Central memory CD8-positive, alpha-beta T cell (primary cell): Measurements from ENCODE around the gene GALNTL6.

Experiments used
- ATAC-seq: fragments of 150-1000 bp; cut with Tn5 transposase; replicated peaks from 2 replicates; pipeline ENCODE4 v1.10.0; 2022; ENCODE audit warnings: mild to moderate bottlenecking, moderate FRiP score, moderate number of reproducible peaks; ENCODE audit not compliant: poor library complexity, severe bottlenecking; ENCODE audit errors: extremely low read depth
- DNase-seq, 2 donors: peaks; one replicate each; pipeline ENCODE4 v3.0.0; 2021; ENCODE audit warnings: low spot score in 2 of 2
- H3K27ac Mint-ChIP-seq: one replicate; pipeline ENCODE4 v1.8.0; 2022; ENCODE audit warnings: low read depth, mild to moderate bottlenecking, moderate library complexity, mixed read lengths
- H3K27me3 Mint-ChIP-seq: one replicate; pipeline ENCODE4 v1.8.0; 2022; ENCODE audit warnings: mixed read lengths
- H3K36me3 Mint-ChIP-seq: one replicate; pipeline ENCODE4 v1.8.0; 2022; ENCODE audit warnings: mild to moderate bottlenecking, moderate library complexity, mixed read lengths; ENCODE audit not compliant: insufficient read depth
- H3K4me1 Mint-ChIP-seq: one replicate; pipeline ENCODE4 v1.8.0; 2022; ENCODE audit warnings: mixed read lengths
- H3K4me3 Mint-ChIP-seq: one replicate; pipeline ENCODE4 v1.8.0; 2022; ENCODE audit warnings: mild to moderate bottlenecking, moderate library complexity, mixed read lengths
- H3K9me3 Mint-ChIP-seq: one replicate; pipeline ENCODE4 v1.8.0; 2022; ENCODE audit warnings: mixed read lengths

GALNTL6 gene

GRCh38 chr4:172845281-172845680 is 1032.1 kb downstream of the GALNTL6 start:
- H3K9me3 Mint-ChIP-seq, result no peaks in the 10 kb centered on the region

GRCh38 chr4:172850838-172851237 is 1037.6 kb downstream of the GALNTL6 start:
- Mint-ChIP-seq H3K9me3 (no peaks in the 10 kb centered on the region), H3K36me3 (no peaks in the 10 kb centered on the region), H3K27me3 (no peaks in the 10 kb centered on the region), H3K27ac (no peak overlapping the region), H3K4me3 (no peak overlapping the region), H3K4me1 (no peaks in the 10 kb centered on the region)
- ATAC-seq, result no peak
- no peak for DNase-seq

More at GRCh38 chr4:172845281-172845680, 1032.1 kb downstream of the GALNTL6 start:
- Mint-ChIP-seq H3K27me3 (no peaks in the 10 kb centered on the region), H3K27ac (no peak overlapping the region), H3K36me3 (no peaks in the 10 kb centered on the region), H3K4me1 (no peaks in the 10 kb centered on the region), H3K4me3 (no peak overlapping the region)
- ATAC-seq, result no peak
- DNase-seq, result no peak

GRCh38 chr4:172851534-172851933 is 1038.3 kb downstream of the GALNTL6 start:
- Mint-ChIP-seq H3K27me3 (no peaks in the 10 kb centered on the region), H3K4me3 (no peak overlapping the region), H3K4me1 (no peaks in the 10 kb centered on the region), H3K9me3 (no peaks in the 10 kb centered on the region), H3K36me3 (no peaks in the 10 kb centered on the region), H3K27ac (no peak overlapping the region)
- DNase-seq (no peak), ATAC-seq (no peak)

- Mint-ChIP-seq H3K27ac (no peak overlapping the region), H3K36me3 (no peaks in the 10 kb centered on the region), H3K4me3 (no peak overlapping the region), H3K27me3 (no peaks in the 10 kb centered on the region), H3K4me1 (no peaks in the 10 kb centered on the region), H3K9me3 (no peaks in the 10 kb centered on the region)
- DNase-seq (no peak), ATAC-seq (no peak)
Measured at GRCh38 chr4:172857026-172857425, 1043.8 kb downstream of the GALNTL6 start.

- H3K36me3 Mint-ChIP-seq, result no peaks in the 10 kb centered on the region
Measured at GRCh38 chr4:172858731-172859230, 1045.6 kb downstream of the GALNTL6 start.

GRCh38 chr4:172865103-172865502 is 1051.9 kb downstream of the GALNTL6 start:
- H3K9me3 Mint-ChIP-seq, result peaks cover 11% of the 10 kb centered on the region
- H3K4me1 Mint-ChIP-seq, result no peaks in the 10 kb centered on the region
- ATAC-seq, result no peak
- H3K27me3 Mint-ChIP-seq, result no peaks in the 10 kb centered on the region
- no peak overlapping the region for H3K4me3 Mint-ChIP-seq
- no peaks in the 10 kb centered on the region for H3K36me3 Mint-ChIP-seq
- no peak overlapping the region for H3K27ac Mint-ChIP-seq
- no peak for DNase-seq

More at GRCh38 chr4:172858731-172859230, 1045.6 kb downstream of the GALNTL6 start:
- Mint-ChIP-seq H3K4me1 (no peaks in the 10 kb centered on the region), H3K27ac (no peak overlapping the region), H3K9me3 (no peaks in the 10 kb centered on the region), H3K4me3 (no peak overlapping the region), H3K27me3 (no peaks in the 10 kb centered on the region)
- DNase-seq (no peak), ATAC-seq (no peak)

GRCh38 chr4:172865531-172866127 is 1052.4 kb downstream of the GALNTL6 start:
- Mint-ChIP-seq H3K36me3 (no peaks in the 10 kb centered on the region), H3K9me3 (peaks cover 11% of the 10 kb centered on the region), H3K27ac (no peak overlapping the region), H3K27me3 (no peaks in the 10 kb centered on the region), H3K4me3 (no peak overlapping the region), H3K4me1 (no peaks in the 10 kb centered on the region)
- DNase-seq (no peak), ATAC-seq (no peak)

- Mint-ChIP-seq H3K27me3 (no peaks in the 10 kb centered on the region), H3K9me3 (peaks cover 11% of the 10 kb centered on the region), H3K27ac (no peak overlapping the region), H3K4me3 (no peak overlapping the region), H3K4me1 (no peaks in the 10 kb centered on the region), H3K36me3 (no peaks in the 10 kb centered on the region)
- DNase-seq (no peak), ATAC-seq (no peak)
Measured at GRCh38 chr4:172866421-172866820, 1053.2 kb downstream of the GALNTL6 start.

- ATAC-seq, result no peak
- H3K27ac Mint-ChIP-seq, result no peak overlapping the region
- H3K9me3 Mint-ChIP-seq, result peaks cover 11% of the 10 kb centered on the region
- DNase-seq, result no peak
- H3K4me1 Mint-ChIP-seq, result no peaks in the 10 kb centered on the region
- H3K27me3 Mint-ChIP-seq, result no peaks in the 10 kb centered on the region
- H3K36me3 Mint-ChIP-seq, result peaks cover 1% of the 10 kb centered on the region
- H3K4me3 Mint-ChIP-seq, result no peak overlapping the region
Measured at GRCh38 chr4:172867835-172868234, 1054.6 kb downstream of the GALNTL6 start.

- H3K4me3 Mint-ChIP-seq, result no peak overlapping the region
- peaks cover 11% of the 10 kb centered on the region for H3K9me3 Mint-ChIP-seq
- no peak overlapping the region for H3K27ac Mint-ChIP-seq
- peaks cover 1% of the 10 kb centered on the region for H3K36me3 Mint-ChIP-seq
- DNase-seq, result no peak
- no peak for ATAC-seq
- no peaks in the 10 kb centered on the region for H3K27me3 Mint-ChIP-seq
- no peaks in the 10 kb centered on the region for H3K4me1 Mint-ChIP-seq
Measured at GRCh38 chr4:172868271-172868670, 1055.1 kb downstream of the GALNTL6 start.

- ATAC-seq (no peak), DNase-seq (no peak)
- Mint-ChIP-seq H3K27me3 (no peaks in the 10 kb centered on the region), H3K4me1 (no peaks in the 10 kb centered on the region), H3K27ac (no peak overlapping the region), H3K4me3 (no peak overlapping the region), H3K36me3 (peaks cover 1% of the 10 kb centered on the region), H3K9me3 (peaks cover 5% of the 10 kb centered on the region)
Measured at GRCh38 chr4:172869621-172870268, 1056.5 kb downstream of the GALNTL6 start.

GRCh38 chr4:172871381-172871780 is 1058.2 kb downstream of the GALNTL6 start:
- no peaks in the 10 kb centered on the region for H3K4me1 Mint-ChIP-seq
- H3K27ac Mint-ChIP-seq, result no peak overlapping the region
- DNase-seq (no peak), ATAC-seq (no peak)
- no peak overlapping the region for H3K4me3 Mint-ChIP-seq
- H3K27me3 Mint-ChIP-seq, result no peaks in the 10 kb centered on the region
- peaks cover 1% of the 10 kb centered on the region for H3K36me3 Mint-ChIP-seq
- no peaks in the 10 kb centered on the region for H3K9me3 Mint-ChIP-seq

- H3K4me3 Mint-ChIP-seq, result no peak overlapping the region
- DNase-seq, result no peak
- H3K9me3 Mint-ChIP-seq, result no peaks in the 10 kb centered on the region
- no peak overlapping the region for H3K27ac Mint-ChIP-seq
- no peaks in the 10 kb centered on the region for H3K4me1 Mint-ChIP-seq
- H3K36me3 Mint-ChIP-seq, result peaks cover 1% of the 10 kb centered on the region
- no peak for ATAC-seq
- H3K27me3 Mint-ChIP-seq, result no peaks in the 10 kb centered on the region
Measured at GRCh38 chr4:172874944-172875343, 1061.7 kb downstream of the GALNTL6 start.
